Renal cortex interstitium (tissue), 11 donors: ENCODE results near the gene FXR1. TPM values are rescaled to one million over a fixed set of nuclear protein-coding genes. Genes with fewer than 3 reads are reported as not detected.

Experiments
- DNase-seq, 11 donors: peaks; one replicate each; pipeline ENCODE4 v3.0.0-alpha.2; 2013; ENCODE audit warnings: low read depth in 9 of 11, low spot score in 4 of 11; ENCODE audit errors: extremely low read depth in 1 of 11
- polyA plus RNA-seq, 3 donors: library from polyadenylated mRNA; unstranded; fragments of 120-200 nt; gene quantifications; one replicate each; pipeline ENCODE4 v1.2.1, GENCODE V29; 2013; ENCODE audit not compliant: insufficient read length in 3 of 3

Gene FXR1
- polyA plus RNA-seq, 3 donors, result 216 to 234 (median 217) TPM

DNA sequence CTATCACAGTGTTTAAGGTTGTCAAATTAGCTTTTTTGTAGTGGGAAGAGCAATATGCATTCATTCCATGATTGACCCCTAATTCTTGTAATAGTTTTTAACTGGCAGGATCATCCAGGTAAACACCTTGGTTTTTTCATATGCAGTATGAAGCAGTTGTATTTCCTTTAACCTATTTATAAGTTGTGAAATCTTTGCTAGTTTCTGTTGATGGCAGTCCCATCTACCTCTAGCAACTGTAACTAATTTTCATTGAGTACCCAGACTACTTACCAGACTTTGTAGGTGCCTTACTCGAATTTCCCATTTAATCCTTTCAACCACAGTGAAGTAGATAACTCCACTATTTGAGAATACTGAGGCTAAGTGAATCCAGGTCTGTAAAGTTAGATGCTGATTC lies 6.1 kb downstream of the FXR1 start:
- DNase-seq, result no peak

DNA sequence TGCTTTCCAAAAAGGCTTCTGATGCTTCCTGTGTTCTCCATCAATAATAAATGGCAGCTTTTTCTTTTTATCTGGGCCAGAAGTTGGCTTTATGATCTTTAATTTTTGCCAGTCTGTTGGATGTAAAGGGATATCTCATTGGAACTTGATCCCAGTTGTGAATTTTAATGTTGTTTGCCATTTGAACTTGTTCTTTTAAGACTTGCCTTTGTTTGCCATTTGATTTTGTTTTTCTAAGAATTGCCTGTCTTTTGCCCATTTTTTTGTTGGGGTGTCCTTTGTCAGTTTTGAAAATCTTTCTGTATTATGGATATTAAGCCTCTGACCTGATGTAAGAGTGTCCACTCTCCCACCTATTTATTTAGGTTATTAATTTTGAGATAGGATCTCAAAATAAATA lies 9.8 kb downstream of the FXR1 start:
- no peak for DNase-seq

DNA sequence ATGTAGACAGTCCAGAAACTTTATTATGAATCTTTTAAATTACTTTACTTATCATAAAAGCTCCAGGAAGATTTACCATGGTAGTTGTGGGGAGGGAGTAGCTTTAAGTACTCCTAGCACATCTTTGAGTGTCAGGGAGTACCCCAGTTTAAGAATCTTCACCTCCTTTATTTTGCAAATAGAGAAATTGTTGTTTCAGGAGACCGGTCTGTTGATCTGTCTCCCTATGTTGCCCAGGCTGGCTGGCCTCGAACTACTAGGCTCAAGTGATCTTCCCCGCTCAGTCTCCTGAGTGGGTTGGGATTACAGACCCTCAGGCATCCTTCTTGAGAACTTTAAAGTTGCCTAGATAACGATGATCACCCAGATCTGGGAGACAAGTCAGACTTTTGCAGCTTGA lies 11.1 kb downstream of the FXR1 start:
- DNase-seq, result no peak

DNA sequence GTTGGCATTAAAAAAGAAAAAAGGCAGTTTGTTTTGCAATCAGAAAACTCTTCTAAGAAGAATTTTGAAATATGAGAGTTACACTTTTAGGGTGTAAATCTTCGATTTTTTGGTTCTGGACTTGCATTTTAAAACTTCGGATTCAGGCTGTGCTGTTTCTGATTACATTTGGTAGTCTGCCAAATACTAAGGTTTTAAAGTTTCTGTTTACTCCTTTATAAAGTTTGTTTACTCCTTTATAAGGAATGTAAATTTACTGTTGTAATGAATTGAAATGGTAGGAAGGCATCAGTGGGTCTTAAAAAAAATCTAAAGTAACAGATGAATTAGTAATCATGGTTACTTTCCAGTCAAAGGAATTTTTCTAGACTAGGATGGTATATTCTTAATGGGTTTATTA lies 14.1 kb downstream of the FXR1 start:
- DNase-seq, result no peak

DNA sequence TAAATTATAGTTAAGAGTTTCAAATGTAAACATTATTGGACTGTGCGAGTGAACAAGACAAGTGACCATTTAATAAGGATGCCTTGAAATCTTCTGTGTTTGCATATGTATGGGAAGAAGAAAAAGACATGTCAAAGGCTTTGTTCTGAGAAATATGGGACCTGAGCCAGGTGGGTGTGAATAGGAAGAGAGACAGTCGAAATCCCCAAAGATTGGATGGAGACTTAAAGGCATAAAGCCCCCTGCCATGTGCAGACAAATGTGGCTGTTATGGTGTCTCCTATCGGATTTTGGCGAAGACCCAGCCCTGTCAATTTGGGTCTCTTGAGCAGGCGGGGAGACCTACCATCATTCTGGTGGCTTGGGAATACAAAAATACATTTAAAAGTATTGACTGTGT lies 16.9 kb downstream of the FXR1 start:
- DNase-seq, result no peak

DNA sequence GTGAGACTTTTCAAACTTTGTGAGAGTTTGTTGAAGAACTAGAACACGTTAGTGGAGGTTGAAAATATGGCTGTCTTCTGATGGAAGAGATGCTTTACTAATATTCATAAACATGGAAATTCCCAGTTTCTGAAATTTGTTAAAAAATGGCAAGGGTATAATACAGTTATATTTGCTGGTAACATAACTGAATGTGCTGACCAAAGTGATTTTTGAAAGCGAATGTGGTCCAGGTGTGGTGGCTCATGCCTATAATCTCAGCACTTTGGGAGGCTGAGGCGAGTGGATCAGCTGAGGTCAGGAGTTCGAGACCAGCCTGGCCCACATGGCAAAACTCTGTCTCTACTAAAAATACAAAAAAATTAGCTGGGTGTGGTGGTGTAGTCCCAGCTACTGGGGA lies 18.1 kb downstream of the FXR1 start:
- no peak for DNase-seq

DNA sequence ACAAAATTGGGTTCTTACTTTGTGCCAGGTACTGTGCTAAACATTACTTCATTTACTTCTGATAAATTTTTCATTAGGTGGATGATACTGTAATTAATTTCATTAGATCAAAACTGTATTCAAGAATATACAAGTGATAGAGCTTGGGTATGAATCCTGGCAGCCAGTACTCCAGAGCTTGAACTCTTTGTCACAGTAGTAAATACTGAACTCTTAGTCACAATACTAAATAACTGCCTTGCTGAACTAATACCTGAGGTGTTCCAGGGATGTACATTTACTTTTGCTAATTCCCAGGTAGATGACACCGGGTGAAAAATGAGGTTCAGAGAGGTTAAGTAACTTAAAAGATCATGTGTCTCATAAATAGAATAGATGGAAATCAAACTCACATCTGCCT lies 20.3 kb downstream of the FXR1 start:
- no peak for DNase-seq

DNA sequence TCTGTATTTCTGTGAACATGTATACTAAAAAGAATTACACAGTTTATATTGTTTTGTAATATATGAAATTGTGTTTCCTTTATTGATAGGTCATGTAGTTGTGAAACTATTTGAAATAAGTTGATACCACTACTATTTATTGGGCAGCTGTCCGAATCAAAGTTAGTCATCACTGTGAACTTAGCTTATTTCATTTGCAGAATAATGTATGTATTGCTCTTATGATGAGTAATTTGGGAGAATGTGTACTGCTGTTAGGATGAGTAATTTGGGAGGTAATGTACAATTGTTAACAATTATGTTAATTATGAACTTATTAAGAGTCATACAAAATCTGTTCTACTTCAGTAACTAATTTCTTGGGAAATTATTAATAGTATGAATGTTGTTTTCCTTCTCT lies 22.2 kb downstream of the FXR1 start:
- no peak for DNase-seq

DNA sequence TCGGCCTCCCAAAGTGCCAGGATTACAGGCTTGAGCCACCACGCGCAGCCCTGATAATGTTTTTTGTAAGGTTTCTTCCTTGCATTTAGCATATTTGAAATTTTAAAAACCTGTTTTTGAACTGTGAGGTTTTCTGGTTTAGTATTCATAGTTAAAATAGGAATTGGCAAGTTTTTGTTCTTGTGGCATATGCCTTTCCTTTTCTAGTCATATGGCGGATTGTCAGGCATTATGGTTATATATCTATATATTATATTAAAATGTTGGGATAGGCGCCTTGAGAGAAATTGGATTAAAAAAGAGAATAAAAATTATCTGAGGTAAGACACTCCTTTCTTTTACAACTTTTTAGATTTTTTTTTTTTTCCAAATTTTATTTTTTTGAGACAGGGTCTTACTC lies 28.4 kb downstream of the FXR1 start:
- no peak for DNase-seq

DNA sequence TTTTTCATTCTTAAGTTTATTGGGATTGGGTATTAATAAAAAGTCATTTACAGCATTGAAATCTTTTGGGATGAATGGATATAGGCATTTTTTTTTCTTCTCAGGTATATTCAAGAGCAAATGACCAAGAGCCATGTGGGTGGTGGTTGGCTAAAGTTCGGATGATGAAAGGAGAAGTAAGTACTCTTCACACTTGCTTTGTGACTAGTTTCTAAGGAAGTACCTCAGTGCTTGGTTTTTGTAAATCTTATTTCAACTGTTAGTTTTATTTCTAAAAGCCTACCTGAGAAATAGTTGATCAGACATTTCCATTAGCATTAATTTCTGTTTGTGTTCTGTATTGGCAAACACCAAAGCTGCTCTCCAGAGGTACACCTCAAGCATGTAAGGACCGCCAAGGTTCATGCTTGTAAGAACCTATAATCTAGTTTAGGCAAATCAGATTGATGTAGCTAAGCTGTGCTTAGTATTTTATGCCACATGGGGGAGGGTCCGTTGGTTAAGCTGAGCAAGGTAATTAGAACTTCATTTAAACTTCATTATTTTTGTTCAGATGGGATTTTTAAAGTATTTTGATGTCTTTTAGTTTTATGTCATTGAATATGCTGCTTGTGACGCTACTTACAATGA lies 35.4 kb downstream of the FXR1 start:
- DNase-seq, result no peak

DNA sequence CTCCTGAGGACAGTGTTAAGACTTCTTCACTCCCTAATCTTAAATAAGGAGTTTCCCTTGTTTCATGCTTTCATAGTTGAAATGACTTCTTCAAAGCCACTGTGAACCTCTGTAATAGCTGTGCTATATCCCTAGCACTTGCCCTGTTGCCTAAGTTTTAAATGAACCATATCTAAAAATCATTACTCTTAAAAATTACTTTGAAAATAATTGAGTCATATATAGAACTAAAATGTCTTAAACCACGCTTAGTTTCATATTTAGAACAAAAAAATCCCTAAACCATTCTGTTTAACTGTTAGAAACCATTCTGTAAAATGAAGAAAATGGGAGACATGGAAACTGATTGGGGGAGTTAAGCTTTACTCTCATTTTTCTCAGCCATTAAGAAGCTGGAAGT lies 47.2 kb downstream of the FXR1 start:
- no peak for DNase-seq

DNA sequence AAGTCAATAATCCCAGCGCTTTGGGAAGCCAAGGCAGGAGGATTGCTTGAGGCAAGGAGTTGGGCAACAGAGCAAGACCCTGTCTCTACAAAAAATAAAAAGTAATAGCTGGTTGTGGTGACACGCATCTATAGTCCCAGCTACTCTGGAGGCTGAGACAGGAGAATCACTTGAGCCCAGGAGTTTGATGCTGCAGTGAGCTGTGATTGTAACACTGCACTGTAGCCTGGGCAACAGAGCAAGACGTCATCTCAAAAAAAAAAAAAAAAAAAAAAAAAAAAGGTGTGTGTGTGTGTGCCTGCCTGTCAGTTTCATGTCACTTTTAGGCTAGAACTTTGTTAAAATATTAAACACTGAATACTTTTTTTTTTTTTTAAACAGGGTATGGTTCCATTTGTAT lies 48.6 kb downstream of the FXR1 start:
- DNase-seq, result no peak

DNA sequence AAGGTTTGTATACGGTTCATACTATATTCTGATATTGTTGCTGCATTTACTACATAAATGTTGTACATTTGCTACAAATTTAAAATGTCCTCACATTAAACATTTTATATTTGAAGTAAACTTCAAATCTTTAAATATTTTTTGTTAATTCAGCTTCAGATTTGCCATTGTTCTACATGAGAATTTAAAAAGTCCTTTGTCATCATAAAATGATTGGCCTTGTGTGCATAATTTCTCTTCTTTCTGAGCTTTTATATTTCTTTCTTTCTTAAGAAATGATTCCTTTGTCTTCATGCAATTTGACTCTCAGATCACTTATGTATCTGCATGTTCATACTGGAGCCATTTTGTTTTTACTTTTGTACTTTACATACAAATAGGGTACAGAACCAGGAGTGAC lies 49.1 kb downstream of the FXR1 start:
- DNase-seq, result no peak

DNA sequence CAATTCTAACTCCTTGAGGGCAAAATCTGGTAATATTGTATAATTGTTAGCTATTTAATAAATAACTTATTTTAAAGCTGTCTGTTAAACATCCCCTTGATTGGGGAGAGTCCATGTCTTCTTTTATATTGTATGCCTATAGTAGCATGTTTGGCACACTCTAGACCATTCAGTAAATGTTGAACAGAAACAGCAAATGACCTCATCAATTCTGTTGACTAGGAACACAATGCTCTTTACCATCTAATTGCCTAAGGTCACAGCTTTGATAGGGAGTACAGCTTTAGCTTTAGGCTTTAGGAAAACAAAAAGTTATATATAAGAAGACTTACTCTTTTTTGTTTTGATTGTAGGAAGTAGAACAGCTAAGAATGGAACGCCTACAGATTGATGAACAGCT lies 50.1 kb downstream of the FXR1 start:
- DNase-seq, result no peak

DNA sequence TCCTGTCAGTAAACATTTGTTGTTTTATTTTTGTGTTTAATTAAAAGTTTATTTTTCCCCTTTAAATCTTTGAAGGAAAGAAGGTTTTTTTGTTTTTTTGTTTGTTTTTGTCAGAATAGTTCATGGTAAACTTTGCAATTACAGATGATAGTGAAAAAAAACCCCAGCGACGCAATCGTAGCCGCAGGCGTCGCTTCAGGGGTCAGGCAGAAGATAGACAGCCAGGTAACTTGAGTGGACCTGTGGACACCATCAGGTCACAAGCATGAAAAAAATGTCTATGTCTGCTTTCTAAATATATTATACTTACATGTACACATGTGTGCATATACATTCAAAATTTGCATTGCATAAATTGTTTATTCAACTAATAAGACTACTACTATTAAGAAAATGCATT lies 58.5 kb downstream of the FXR1 start:
- DNase-seq, result no peak

DNA sequence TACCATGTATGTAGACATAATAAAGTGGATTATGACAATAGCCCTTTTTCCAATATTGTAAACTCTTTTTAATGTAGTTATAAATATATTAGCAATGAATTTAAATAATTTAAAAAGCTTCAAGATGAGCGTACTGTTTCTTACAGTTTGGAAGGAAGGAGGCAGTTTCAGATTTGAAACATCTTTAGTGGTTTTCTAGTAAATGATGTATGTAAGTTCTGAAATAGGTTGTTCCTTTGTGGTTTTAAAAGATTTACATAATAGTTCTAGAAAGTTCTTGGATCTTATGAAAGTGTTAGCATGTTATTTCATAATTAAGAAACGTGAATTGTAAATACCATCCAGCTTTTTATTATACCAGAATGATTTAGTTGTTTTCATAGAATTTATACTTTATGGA lies 61.1 kb downstream of the FXR1 start:
- no peak for DNase-seq

DNA sequence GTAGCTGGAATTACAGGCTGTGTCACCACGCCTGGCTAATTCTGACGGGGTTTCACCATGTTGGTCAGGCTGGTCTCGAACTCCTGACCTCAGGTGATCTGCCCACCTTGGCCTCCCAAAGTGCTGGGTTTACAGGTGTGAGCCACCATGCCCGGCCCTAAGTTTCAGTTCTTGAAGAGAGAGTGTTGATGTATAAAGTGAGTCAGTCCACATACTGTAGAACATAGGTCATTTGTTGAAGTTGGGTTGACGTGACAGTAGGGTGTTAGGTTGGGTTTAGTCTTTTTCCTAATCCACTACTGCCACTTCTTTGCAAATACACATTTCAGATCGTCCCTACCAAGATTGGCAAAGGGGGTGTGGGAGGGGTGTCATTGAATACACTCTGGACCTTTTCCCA lies 61.8 kb downstream of the FXR1 start:
- no peak for DNase-seq

DNA sequence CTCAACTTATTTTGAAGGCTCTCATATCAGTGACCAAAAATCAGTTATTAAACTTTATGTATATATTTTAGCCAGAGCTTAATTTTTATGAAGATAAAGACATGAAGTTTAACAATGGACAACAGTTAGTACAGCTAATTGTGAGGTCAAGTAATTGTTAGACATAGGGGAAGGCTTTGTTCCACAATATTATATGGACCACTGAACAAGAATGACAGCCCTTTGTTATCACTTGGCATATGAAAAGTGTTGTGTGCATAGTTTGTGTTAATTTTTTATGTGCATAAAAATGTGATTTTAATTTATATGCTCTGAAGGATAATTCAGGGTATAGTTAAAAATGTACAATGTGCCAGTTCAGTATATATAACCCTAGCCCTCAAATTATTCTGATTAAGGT lies 65.0 kb downstream of the FXR1 start:
- no peak for DNase-seq

DNA sequence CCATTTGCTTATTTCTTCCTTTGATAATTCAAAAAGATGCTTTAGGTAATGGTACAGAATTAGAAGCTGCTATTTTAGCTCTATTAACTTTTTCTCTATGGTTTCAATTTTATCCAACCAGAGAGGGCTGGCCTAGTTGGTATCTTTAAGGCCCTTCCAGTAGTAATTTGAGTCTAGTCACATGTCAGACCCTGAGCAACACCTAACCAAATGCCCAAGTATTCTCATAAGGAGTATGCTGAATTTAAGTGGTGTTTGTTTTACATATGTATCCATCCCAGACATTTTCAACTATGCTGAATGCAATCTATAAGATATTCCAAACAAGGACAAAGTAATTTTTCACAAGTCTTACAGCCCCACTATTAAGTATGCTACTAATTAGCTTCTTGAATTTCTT lies 67.5 kb downstream of the FXR1 start:
- DNase-seq, result no peak

DNA sequence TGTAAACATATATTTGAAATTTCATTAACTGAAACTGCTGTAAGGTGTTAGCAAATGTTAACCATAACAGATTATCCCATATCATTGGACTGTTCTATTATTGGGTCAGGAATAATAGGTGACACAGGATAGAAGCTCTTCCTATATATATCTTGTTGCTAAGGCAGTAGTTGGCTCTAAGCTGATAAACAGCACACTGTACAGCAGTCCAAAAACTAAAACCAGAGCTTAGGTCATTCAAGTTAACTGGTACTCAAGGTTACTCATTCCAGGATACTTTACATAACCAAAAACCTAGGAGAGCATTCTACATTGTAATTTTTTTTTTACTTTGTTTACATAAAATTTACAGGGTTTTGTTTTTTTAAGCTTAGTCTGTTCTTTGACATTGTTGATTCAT lies 68.1 kb downstream of the FXR1 start:
- no peak for DNase-seq

DNA sequence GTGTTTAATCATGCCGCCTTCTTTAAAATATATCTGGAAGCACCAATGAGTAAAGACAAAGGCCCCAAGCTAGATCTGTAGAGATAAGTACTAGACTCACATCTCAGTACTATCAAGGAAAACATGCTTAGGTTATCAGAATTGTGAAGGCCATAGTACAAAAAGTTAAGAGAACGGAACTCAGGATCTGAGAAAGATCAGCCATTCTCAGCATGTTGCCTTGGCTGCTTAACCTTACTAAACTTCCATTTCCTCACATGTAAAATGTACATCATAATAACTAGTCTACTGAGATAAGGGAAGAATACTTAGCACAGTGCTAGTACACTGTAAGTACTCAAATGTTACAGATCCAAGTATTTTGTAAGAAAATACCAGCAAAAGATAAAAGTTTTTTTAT lies 69.4 kb downstream of the FXR1 start:
- DNase-seq, result no peak

DNA sequence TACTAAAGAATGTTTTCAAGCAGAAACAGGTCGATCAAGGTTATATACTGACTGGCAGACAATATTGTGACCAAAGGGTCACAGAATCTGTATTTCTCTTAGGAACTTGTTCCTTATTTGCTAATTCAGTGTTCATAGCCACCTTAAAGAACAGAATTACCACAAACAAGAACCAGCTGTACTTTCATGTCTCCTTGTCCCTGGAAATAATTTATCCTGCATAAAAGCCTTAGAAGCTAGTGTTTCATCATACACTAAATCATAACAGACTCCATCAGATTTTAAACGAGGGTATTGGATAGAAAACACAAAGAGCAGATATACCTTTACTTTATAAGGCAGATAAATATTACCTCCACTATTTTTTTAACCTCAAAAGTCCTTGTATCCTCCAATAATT lies 70.7 kb downstream of the FXR1 start:
- DNase-seq, result no peak
